HCT116 (cell line): Measurements from ENCODE around the gene CORO2B. TPM values are rescaled to one million over a fixed set of nuclear protein-coding genes. Genes with fewer than 3 reads are reported as not detected.

ENCODE experiments used
- ATAC-seq: fragments of 200-7000 bp; cut with Tn5 transposase; 2 replicates; pipeline ENCODE4 v1.9.1; 2020; ENCODE audit warnings: mild to moderate bottlenecking, moderate library complexity
- BruUV-seq: library from RNA; stranded (reverse); fragments of 400-500 nt; replicated peaks from 2 replicates; lab custom pipeline; 2021; lab: Mats Ljungman, UMichigan
- CTCF ChIA-PET: fragments of 300-600 bp; sonication (Branson Sonifier 250); formaldehyde crosslinking; loops from one replicate; lab custom pipeline; 2021; ENCODE audit warnings: antibody characterized with exemption; lab: Charles Lee
- POLR2A ChIA-PET: fragments of 300-600, 350-600 bp; sonication (Branson Sonifier 250); formaldehyde crosslinking; loops from one replicate; lab custom pipeline; 2021; ENCODE audit warnings: antibody characterized with exemption; lab: Charles Lee
- RAD21 ChIA-PET, 2 experiments: fragments of 300-600 bp; sonication (Branson Sonifier 250); formaldehyde crosslinking; loops; one replicate each; lab custom pipeline; 2023; ENCODE audit warnings: low total read pairs in 2 of 2; ENCODE audit not compliant: uncharacterized antibody in 2 of 2, unreplicated experiment in 2 of 2, low non-redundant PET in 1 of 2; lab: Charles Lee
- DNase-seq: peaks from one replicate; pipeline ENCODE4 v3.0.0-alpha.2; 2010; ENCODE audit warnings: low read depth, low spot score
- H2AFZ ChIP-seq: fragments of 200-600 bp; shearing (Covaris generic), sonication (generic); 2 replicates; pipeline ENCODE4 v1.6.1; 2017; ENCODE audit warnings: low read depth, mixed run types, mixed read lengths, antibody characterized with exemption, low read length; ENCODE audit not compliant: poor library complexity, severe bottlenecking
- H3K27ac ChIP-seq: 2 replicates; pipeline ENCODE4 v1.5.1; 2012; ENCODE audit warnings: low read depth, low read length
- H3K27me3 ChIP-seq: fragments of 200-600 bp; sonication (generic); 2 replicates; pipeline ENCODE4 v1.6.1; 2016; ENCODE audit warnings: mixed run types, low read length, mixed read lengths; ENCODE audit not compliant: insufficient read depth
- H3K36me3 ChIP-seq, 2 experiments: fragments of 200-500 bp in 1 of 2; fragments of 200-600 bp in 1 of 2; sonication (Bioruptor generic) in 1 of 2; sonication (generic) in 1 of 2; 2 replicates each; pipeline versions ENCODE4 v1.5.1 to v1.6.1; 2014 to 2016; ENCODE audit warnings: low read length in 2 of 2, inconsistent platforms in 1 of 2, mixed read lengths in 1 of 2, mixed run types in 1 of 2; ENCODE audit not compliant: insufficient read depth in 2 of 2, control insufficient read depth in 1 of 2
- H3K4me1 ChIP-seq, 2 experiments: fragments of 200-600 bp in 1 of 2; sonication (generic) in 1 of 2; 2 replicates each; pipeline versions ENCODE4 v1.5.1 to v1.6.1; 2012 to 2017; ENCODE audit warnings: low read length in 2 of 2, inconsistent platforms in 1 of 2, mild to moderate bottlenecking in 1 of 2, mixed read lengths in 1 of 2, mixed run types in 1 of 2, moderate library complexity in 1 of 2; ENCODE audit not compliant: insufficient read depth in 2 of 2, control insufficient read depth in 1 of 2
- H3K4me2 ChIP-seq: fragments of 200-600 bp; sonication (generic); 2 replicates; pipeline ENCODE4 v1.6.1; 2017; ENCODE audit warnings: mixed run types, low read length, mixed read lengths
- H3K4me3 ChIP-seq, 2 experiments: fragments of 200-600 bp in 1 of 2; sonication (generic) in 1 of 2; replicated peaks in 1 of 2; 2 replicates each; pipeline ENCODE4 v1.5.1; 2011 to 2016; ENCODE audit warnings: low read length in 2 of 2, control low read depth in 1 of 2, low read depth in 1 of 2, mild to moderate bottlenecking in 1 of 2, mixed read lengths in 1 of 2, mixed run types in 1 of 2
- H3K79me2 ChIP-seq: fragments of 200-600 bp; sonication (generic); 2 replicates; pipeline ENCODE4 v1.6.1; 2017; ENCODE audit warnings: mild to moderate bottlenecking, mixed run types, low read length, moderate library complexity, mixed read lengths; ENCODE audit not compliant: insufficient read depth
- H3K9ac ChIP-seq: fragments of 200-600 bp; sonication (generic); 2 replicates; pipeline ENCODE4 v1.6.1; 2016; ENCODE audit warnings: low read length, mixed read lengths
- H3K9me2 ChIP-seq: fragments of 200-600 bp; sonication (generic), shearing (Covaris generic); 2 replicates; pipeline ENCODE4 v1.6.1; 2017; ENCODE audit warnings: mixed run types, mild to moderate bottlenecking, moderate library complexity; ENCODE audit not compliant: insufficient read depth
- H3K9me3 ChIP-seq, 2 experiments: fragments of 200-500 bp in 1 of 2; fragments of 200-600 bp in 1 of 2; sonication (Bioruptor generic) in 1 of 2; sonication (generic) in 1 of 2; 2 replicates each; pipeline ENCODE4 v1.6.1; 2014 to 2017; ENCODE audit warnings: low read length in 2 of 2, mixed read lengths in 2 of 2, inconsistent platforms in 1 of 2, low read depth in 1 of 2, mild to moderate bottlenecking in 1 of 2, mixed run types in 1 of 2, moderate library complexity in 1 of 2; ENCODE audit not compliant: control insufficient read depth in 1 of 2, insufficient read depth in 1 of 2
- H4K20me1 ChIP-seq: fragments of 200-600 bp; sonication (generic), shearing (Covaris generic); 2 replicates; pipeline ENCODE4 v1.6.1; 2017; ENCODE audit warnings: mixed run types, mild to moderate bottlenecking, moderate library complexity; ENCODE audit not compliant: insufficient read depth
- CBX3 ChIP-seq: IDR thresholded peaks from 2 replicates; pipeline ENCODE4 v1.6.1; 2012; ENCODE audit warnings: low read depth
- CEBPB ChIP-seq: IDR thresholded peaks from 2 replicates; pipeline ENCODE4 v1.6.1; 2012; ENCODE audit warnings: low read depth
- CTCF ChIP-seq, 3 experiments: fragments of 200-600 bp in 1 of 3; sonication (generic) in 1 of 3; IDR thresholded peaks in 2 of 3; conservative IDR thresholded peaks in 1 of 3; 2 replicates each; pipeline ENCODE4 v1.5.1; 2012 to 2017; ENCODE audit warnings: low read depth in 2 of 3, low read length in 2 of 3, antibody characterized with exemption in 1 of 3, borderline replicate concordance in 1 of 3, control low read depth in 1 of 3, mild to moderate bottlenecking in 1 of 3, mixed read lengths in 1 of 3, mixed run types in 1 of 3, moderate library complexity in 1 of 3; ENCODE audit not compliant: insufficient read depth in 1 of 3
- ELF1 ChIP-seq: IDR thresholded peaks from 2 replicates; pipeline ENCODE4 v1.6.1; 2012; ENCODE audit warnings: low read depth, borderline replicate concordance
- EZH2 ChIP-seq: fragments of 200-600 bp; sonication (generic); IDR thresholded peaks from 2 replicates; pipeline ENCODE4 v1.6.1; 2017; ENCODE audit warnings: antibody characterized with exemption, mixed run types
- MAX ChIP-seq: IDR thresholded peaks from 2 replicates; pipeline ENCODE4 v1.6.1; 2012
- REST ChIP-seq: IDR thresholded peaks from 2 replicates; pipeline ENCODE4 v1.6.1; 2012; ENCODE audit warnings: low read depth
- ZBTB33 ChIP-seq: IDR thresholded peaks from 2 replicates; pipeline ENCODE4 v1.6.1; 2011; ENCODE audit warnings: mild to moderate bottlenecking, low read length, moderate library complexity; ENCODE audit not compliant: insufficient replicate concordance; ENCODE audit errors: extremely low read depth
- ZFX ChIP-seq: fragments of 450-650 bp; IDR thresholded peaks from 2 replicates; pipeline ENCODE4 v1.6.1; 2017
- ZNF274 ChIP-seq: fragments of 200-500 bp; sonication (Bioruptor generic); IDR thresholded peaks from 2 replicates; pipeline ENCODE4 v1.6.1; 2014; ENCODE audit warnings: mild to moderate bottlenecking, low read depth, low read length, inconsistent platforms
- intact Hi-C: fragments of 100-400 bp; cut with micrococcal nuclease; formaldehyde crosslinking; loops from 2 replicates; pipeline ENCODE4 v1.10.0; 2022
- total RNA-seq: library from RNA; stranded (reverse); gene quantifications from one replicate; pipeline ENCODE4 v1.2.1, GENCODE V29; 2021; ENCODE audit not compliant: unreplicated experiment

CORO2B gene
- total RNA-seq, 1 experiment from 2014 or later, result 2.8 TPM

GRCh38 chr15:68644083-68644904 is 65.5 kb downstream of the CORO2B start (continued):
- no peak for TF ChIP-seq CBX3
- TF ChIP-seq ZFX, result no peak
- no peak for TF ChIP-seq ZNF274
- TF ChIP-seq REST, result no peak
- TF ChIP-seq, all 23 proteins: peak for 4

GRCh38 chr15:68644996-68645395 is 66.2 kb downstream of the CORO2B start:
- DNase-seq (no peak), ATAC-seq (no peak)
- H3K9me2 ChIP-seq, result no peaks in the 10 kb centered on the region
- H3K27ac ChIP-seq, result no peak overlapping the region
- H3K4me2 ChIP-seq, result no peak overlapping the region
- no peak overlapping the region for H3K4me3 ChIP-seq
- ChIA-PET RAD21 (no interaction called here), POLR2A (no interaction called here), CTCF (interaction anchor here (1.4 to 2.1 kb wide), 2 partner anchors 91 to 95 kb away, joined by 3 to 4 read pairs; no protein-coding TSS in a partner anchor)
- H3K9me3 ChIP-seq, result no peaks in the 10 kb centered on the region
- no peak overlapping the region for H2AFZ ChIP-seq
- H3K9ac ChIP-seq, result no peak overlapping the region
- peaks cover 5 to 42% of the 10 kb centered on the region in 2 experiments; a peak in 3 of 4 replicates for H3K4me1 ChIP-seq
- TF ChIP-seq CTCF (IDR thresholded peaks at IDR 0.05 in 2 of 3, conservative IDR thresholded peaks at IDR 0.05 in 1 of 3; ENCODE audit: borderline replicate concordance in 1 of 3, insufficient read depth in 1 of 3, low read depth in 2 of 3, low read length in 2 of 3) (no peak), ELF1 (no peak), ZBTB33 (no peak), CEBPB (no peak), EZH2 (no peak), MAX (no peak)
- no peaks in the 10 kb centered on the region for H3K79me2 ChIP-seq
- no TSS peak for BruUV-seq
- no peaks in the 10 kb centered on the region for H3K27me3 ChIP-seq
- H4K20me1 ChIP-seq, result no peaks in the 10 kb centered on the region
- H3K36me3 ChIP-seq, result no peaks in the 10 kb centered on the region
- intact Hi-C loops, result no loop called here
